HG02759 (cell line): Measurements from ENCODE around the gene FAM20B.

Experiments
- ATAC-seq: cut with Tn5 transposase; IDR thresholded peaks from one replicate; pipeline ENCODE4 v1.9.1; 2021; ENCODE audit warnings: mild to moderate bottlenecking, moderate library complexity; ENCODE audit not compliant: unreplicated experiment

FAM20B gene

GRCh38 chr1:179089827-179090482 lies 64.3 kb downstream of the FAM20B start:
- ATAC-seq = no peak

- no peak for ATAC-seq
Observed at GRCh38 chr1:179090522-179090921, 64.8 kb downstream of the FAM20B start.

GRCh38 chr1:179090923-179091322 lies 65.2 kb downstream of the FAM20B start:
- ATAC-seq = no peak

GRCh38 chr1:179091691-179092165 lies 66.0 kb downstream of the FAM20B start:
- no peak for ATAC-seq

- ATAC-seq = no peak
Observed at GRCh38 chr1:179092896-179093461, 67.3 kb downstream of the FAM20B start.

GRCh38 chr1:179094818-179095217 lies 69.1 kb downstream of the FAM20B start:
- no peak for ATAC-seq

- ATAC-seq = no peak
Observed at GRCh38 chr1:179095377-179095776, 69.7 kb downstream of the FAM20B start.

- ATAC-seq = no peak
Observed at GRCh38 chr1:179095924-179096323, 70.2 kb downstream of the FAM20B start.

- no peak for ATAC-seq
Observed at GRCh38 chr1:179099891-179100290, 74.2 kb downstream of the FAM20B start.

- ATAC-seq = no peak
Observed at GRCh38 chr1:179101566-179101965, 75.9 kb downstream of the FAM20B start.

- no peak for ATAC-seq
Observed at GRCh38 chr1:179103999-179104398, 78.3 kb downstream of the FAM20B start.

- no peak for ATAC-seq
Observed at GRCh38 chr1:179104611-179105250, 79.0 kb downstream of the FAM20B start.

GRCh38 chr1:179105393-179105792 lies 79.7 kb downstream of the FAM20B start:
- no peak for ATAC-seq

GRCh38 chr1:179107706-179108629 lies 82.3 kb downstream of the FAM20B start:
- no peak for ATAC-seq

- no peak for ATAC-seq
Observed at GRCh38 chr1:179108644-179109043, 83.0 kb downstream of the FAM20B start.

GRCh38 chr1:179115181-179115580 lies 89.5 kb downstream of the FAM20B start:
- no peak for ATAC-seq

GRCh38 chr1:179119513-179119912 lies 93.8 kb downstream of the FAM20B start:
- no peak for ATAC-seq

GRCh38 chr1:179120736-179121135 lies 95.0 kb downstream of the FAM20B start:
- ATAC-seq = no peak

GRCh38 chr1:179121159-179121938 lies 95.7 kb downstream of the FAM20B start:
- ATAC-seq = no peak

GRCh38 chr1:179124873-179125272 lies 99.2 kb downstream of the FAM20B start:
- no peak for ATAC-seq
